ENCODE data around the gene NFATC2.
"Not testable (repeated sequence)": the region's sequence is repeated elsewhere in the genome, so short reads cannot be mapped to it uniquely, and the experiment has no call there.

The NFATC2 gene

DNA sequence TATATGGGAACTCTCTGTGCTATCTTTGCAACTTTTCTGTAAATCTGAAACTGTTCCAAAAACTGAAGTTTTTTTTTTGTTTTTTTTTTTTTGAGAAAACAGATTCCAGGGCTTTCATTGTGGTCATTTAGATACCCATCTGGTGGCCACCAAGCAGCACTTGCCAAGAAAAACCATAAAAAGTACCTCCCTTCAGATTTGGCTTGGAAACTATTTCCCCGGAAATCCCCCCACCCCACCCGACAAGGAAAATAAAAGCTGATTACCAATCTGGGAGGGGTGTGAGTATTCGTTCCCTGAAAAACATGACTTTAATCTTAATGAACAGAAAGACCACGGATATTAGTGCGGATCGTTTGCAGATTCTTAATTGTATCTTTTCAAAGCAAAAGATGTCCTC lies 1.9 kb downstream of the NFATC2 start:
- no peak for DNase-seq

DNA sequence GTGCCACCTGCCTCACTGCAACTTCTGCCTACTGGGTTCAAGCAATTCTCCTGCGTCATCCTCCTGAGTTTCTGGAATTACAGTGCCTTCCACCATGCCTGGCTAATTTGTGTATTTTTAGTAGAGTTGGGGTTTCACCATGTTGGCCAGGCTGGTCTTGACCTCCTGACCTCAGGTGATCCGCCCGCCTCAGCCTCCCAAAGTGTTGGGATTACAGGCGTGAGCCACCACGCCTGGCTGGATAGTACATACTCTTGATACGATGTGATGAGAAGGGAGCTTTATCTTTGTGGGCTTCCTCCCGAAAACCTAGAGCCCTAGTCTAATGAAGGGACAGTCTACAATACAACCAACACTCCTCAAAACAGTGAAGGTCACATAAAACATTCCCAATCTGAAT lies 2.4 kb downstream of the NFATC2 start:
- not testable (repeated sequence) for DNase-seq

DNA sequence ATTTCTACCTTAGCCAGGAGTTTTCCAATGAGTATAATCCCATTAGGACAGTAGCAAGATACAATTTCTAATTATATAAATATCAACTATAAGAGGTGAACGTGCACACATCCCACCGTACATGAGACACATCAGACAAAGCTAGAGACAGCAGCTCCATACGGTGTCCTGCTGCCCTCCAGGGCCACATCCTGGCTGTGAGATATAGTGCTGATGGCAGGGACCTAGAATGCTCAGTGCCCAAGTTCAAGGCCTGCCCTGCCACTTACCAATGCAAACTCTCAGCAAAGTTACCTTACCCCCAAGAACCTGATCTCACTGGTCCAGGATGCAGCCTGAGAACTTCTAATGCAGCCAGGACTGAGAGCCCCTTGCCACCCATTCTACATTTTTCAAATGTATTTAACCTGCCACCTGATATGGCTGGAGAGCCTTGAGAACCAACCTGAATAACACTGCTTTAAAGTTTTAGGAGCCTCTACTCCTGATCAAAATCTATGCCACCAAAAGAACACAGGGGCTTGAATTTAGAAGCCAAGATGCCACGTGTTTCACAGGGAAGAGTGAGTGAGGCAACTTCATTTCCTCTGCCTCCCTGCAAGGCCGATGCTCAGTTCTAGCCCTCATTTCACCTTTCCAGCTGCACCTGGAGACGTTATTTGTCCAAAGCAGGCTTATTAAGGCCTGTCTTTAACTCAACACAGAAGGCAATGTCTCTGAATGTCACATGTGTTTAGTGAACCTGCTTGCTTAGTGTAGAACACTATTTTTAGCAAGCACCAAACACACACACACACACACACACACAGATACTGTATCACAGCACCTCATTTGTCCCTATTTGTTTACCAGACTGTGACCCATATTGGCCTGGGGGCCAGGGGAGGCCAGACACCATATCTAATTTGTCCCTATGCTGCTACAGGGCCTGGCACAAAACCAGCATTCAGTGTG lies 6.1 kb downstream of the NFATC2 start:
- no peak for DNase-seq

DNA sequence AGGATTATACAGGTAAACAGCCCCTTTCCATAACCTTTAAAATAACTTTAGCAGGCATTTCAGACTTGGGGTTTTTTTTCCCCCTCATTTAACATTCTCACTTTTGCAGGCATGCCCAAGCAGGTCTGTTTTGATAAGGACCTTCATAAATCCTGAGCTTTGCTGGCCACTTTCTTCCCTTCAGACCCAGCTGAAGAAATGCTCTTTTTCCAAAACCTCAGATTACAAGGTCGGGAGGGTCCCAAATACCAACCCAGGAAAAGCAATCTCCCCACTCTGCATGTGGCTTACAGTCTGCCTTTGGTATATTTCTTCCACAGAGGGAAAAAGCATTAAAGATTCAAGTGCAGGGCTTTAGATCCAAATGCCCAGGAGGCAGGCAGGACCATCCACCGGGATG lies 6.8 kb downstream of the NFATC2 start:
- no peak for DNase-seq

DNA sequence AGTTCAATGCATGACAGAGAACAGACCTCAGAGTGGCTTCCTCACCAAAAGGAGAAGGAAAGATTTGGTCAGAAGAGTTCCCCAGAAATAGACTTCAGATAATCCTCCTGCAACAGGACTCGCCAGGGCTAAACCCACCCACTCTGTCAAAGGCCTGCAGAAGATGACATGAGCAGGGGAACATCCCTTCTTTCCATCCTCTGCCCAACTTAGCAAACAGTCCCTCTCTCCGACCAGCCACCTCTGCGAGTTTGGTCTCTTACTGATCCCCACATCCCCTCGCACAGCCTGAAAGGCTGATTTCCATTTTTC lies 7.5 kb downstream of the NFATC2 start:
- peak in 6 of 58 donors; percentile 5 to 20 (median 12) for DNase-seq

DNA sequence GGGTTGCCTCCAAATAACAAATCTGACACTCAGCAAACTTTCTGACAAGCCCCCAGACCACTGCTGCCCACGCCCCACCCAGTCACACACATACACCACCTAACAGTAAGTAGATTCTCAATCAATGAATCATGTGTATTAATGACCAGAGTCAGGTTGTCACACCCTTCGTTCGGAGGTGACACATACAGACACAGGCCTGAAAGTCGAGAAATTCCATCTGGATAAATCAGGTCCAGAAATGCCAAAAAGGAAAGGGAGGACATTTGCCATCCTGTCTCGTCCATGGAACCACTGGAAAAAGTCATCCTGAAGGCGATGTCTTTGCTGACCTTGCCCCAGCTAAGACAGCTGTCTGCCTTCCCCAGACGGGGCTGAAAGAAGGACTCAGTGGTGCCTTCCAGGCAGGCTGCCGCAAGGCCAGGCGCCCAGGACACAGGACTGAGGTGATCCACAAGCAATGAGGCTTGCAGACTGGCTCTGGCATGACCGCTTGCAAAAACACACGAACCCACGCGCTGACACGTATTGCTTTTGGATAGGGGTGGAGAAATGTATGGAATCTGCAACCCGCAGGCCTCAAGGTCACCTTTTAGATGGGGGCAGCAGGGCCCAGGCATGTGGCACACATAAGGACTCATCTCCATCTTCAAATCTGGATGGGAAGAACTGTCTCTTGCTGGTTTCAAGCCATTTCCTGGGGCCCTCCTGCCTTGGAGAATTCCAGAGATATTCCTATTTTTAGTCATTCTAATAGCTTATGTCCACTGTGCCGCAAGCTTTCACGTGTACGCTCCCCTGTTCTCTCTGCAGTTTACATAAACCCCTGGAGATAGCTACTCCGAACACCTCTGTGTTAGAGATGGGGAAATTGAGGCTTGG lies 9.0 kb downstream of the NFATC2 start:
- DNase-seq: no peak

DNA sequence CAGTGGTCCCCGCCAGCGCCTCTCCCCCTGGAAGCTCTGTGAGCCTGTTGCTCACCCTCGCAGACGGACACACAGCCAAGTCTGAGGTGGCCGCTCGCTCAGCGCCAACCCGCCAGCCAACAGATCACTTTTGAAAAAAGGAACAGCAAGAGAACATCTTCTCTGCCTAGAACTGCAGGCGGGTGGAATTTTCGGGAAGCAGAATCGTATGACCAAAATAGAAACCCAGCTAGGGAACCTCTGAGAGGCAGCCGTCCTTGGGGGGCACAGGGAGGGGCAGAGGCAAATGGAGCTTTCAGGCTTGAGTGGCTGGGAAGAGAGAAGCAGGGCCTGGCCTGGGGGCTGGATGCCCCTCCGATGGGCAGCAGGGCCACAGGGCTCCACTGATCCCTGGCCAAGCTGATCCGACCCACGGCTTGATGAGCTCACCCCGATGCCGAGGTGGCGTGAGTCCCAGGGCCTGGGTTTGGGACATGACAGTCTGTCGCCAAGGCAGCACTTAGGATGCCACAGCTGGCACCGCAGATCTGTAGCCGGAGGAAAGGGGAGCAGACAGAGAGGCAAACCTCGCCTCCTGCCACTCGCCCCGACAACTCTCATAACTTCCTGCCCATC lies 9.8 kb downstream of the NFATC2 start:
- peak in 47 of 58 donors; percentile 5 to 71 (median 29) for DNase-seq

DNA sequence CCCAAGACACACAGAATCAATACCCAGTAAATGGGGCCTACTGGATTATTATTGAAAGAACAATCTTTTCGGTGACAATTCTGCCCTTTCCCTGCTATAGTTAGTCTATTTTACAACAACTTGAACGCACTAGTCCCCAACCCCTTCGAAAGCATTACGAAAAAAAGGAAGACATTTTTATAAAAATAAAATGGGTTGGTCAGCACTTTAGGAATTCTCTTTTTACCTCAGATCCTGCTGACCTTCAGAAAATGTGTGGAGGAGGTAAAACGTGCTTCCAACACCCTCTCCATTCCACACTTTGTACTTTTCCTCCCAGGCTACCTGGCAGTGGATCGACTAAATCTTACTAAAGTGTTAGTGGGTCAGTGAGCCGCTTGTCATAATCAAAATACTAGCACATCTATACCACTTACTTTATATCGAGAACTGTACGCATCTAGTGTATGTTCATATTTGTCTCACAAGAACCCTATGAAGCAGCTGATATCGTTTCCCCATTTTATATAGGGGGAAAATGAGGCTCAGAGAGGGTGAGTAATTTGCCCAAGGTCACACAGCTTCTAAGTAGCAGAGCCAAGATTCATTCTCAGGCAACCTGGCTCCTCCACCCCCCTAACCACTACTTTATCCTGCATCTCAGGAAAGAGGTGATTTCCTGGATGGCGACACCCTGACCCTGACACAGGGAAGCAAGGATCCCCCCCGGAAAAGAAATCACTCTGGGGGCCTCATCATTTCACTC lies 10.6 kb downstream of the NFATC2 start:
- DNase-seq: no peak

DNA sequence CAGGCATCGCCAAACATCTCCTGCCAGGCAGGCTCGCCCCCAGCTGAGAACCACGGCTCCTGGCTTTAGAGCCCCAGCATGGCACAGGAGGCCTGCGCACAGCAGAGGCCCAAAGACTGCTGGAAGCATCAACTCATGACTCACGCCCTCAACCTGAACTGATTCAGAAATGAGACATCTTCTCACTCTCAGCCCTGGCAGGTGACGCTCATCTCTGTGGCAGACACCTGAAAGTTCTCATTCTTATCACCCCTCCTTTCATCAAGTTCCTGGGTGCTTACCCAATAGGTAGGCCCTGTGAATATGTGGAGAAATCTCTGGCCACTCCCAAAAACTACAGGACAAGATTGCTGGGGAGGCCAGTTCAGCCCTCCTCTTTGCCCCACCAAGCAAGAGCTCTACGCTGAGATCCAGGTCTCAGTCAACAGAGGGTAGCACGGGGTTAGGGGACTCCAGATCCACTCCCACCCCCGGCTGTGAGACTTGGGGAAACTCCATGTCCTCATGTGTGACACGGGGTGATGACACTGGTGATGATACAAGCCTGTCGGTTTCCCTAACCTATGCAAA lies 11.3 kb downstream of the NFATC2 start:
- peak in 2 of 58 donors; percentile 0 to 26 for DNase-seq

DNA sequence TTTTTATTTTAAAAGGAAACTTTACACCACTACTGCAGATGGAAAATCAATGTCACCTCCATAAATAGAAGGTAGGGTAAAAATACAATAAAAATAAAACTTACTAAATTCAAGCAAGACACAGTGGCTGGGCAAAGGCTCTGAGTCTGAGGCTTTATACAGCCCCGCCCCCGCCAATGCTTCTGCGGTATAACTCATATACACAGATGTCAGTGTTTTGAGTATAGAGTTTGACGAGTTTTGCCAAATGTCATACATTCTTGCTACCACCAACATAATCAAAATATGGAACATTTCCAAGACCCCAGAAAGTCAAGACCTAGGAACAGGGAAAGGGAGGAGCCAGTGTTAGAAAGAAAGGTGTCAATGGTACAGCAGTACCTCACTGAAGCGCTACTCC lies 12.8 kb downstream of the NFATC2 start:
- no peak for DNase-seq

DNA sequence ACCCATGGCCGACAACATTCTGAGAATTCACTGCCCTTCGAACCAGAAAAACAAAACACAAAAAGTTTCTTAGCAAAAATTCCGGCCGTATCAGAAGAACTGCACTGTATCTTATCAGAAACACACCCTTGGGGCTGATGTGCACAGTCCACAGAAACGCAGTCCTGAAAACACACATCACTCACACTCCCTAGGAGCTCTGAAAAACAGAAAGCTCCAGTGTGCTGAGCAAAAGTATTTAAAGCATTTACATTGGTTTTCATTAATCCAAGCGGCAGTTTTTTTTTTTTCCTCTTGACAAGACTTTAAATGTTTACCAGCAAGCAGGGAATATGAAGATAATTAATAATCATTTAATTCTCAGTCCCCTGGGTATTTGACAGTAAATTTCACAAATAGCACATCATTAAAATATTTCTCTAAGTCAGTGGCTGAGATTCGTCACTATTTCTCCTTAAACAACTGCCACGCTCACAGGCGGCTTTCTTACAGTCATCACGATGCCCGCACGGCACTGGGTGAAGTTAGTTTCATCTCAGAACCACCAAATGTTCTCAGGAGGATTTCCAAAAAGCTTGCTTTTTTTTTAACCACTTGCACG lies 13.3 kb downstream of the NFATC2 start:
- no peak for DNase-seq

DNA sequence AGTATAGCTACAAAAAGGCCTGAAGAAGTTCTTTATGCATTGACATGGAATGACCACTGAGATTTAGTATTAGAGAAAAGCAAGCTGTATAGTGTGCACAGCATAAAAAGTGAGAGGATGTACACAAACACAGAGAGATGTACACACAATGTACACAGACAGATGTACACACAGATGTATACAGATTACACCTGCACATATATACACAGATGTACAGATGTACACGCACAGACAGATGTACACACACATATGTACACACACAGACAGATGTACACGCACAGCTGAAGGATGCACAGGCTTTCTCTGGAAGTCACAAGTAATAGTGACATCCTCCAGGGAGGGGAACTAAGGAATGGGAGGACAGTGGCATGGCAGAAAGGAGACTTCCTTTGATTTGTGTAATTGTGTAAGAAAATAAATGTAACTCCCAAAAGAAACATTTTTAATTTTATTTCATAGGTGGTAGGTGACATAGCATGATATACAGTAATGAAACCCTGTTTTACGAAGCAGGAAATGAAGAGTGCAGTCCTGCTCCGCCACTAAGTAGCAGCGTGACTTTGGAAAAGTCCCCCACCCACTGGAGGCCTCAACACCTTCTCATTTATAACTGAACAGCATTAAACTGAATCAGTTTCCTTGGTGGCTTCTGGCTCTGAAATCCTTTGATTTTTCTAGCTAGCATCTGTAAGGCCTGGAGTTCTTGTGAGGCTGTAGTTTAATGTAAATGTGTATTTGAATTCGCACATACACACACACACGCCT lies 14.1 kb downstream of the NFATC2 start:
- no peak for DNase-seq

DNA sequence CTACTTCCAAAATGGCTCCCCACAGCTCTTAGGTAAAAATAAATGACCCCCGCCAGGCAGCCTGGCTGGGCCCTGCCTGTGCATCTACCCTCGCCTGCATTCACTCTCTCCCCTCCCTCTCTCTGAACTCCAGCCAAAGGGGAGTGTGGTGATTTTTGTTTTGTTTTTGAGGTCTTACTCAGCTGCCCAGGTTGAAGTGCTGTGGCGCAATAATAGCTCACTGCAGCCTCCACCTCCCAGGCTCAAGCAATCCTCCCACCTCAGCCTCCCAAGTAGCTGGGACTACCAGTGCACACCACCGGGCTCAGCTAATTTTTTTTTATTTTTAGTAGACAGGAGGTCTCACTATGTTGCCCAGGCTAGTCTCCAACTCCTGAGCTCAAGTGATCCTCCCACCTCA lies 15.8 kb downstream of the NFATC2 start:
- no peak for DNase-seq

DNA sequence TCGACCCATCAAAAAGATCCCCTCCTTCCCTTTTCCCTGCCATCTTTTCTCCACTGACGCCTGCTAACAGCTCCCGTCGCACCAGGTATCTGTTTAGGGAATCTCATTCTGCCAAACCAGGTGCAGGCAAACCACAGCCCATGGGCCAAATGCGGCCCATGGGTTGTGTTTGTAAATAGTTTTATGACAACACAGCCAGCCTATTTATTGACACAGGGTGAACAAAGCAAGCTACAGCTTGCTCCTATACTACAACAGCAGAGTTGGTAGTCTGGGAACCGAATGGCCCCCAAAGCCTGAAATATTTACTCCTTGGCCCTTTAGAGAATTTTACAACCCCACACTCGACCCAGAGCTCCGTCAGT lies 16.4 kb downstream of the NFATC2 start:
- DNase-seq: no peak

DNA sequence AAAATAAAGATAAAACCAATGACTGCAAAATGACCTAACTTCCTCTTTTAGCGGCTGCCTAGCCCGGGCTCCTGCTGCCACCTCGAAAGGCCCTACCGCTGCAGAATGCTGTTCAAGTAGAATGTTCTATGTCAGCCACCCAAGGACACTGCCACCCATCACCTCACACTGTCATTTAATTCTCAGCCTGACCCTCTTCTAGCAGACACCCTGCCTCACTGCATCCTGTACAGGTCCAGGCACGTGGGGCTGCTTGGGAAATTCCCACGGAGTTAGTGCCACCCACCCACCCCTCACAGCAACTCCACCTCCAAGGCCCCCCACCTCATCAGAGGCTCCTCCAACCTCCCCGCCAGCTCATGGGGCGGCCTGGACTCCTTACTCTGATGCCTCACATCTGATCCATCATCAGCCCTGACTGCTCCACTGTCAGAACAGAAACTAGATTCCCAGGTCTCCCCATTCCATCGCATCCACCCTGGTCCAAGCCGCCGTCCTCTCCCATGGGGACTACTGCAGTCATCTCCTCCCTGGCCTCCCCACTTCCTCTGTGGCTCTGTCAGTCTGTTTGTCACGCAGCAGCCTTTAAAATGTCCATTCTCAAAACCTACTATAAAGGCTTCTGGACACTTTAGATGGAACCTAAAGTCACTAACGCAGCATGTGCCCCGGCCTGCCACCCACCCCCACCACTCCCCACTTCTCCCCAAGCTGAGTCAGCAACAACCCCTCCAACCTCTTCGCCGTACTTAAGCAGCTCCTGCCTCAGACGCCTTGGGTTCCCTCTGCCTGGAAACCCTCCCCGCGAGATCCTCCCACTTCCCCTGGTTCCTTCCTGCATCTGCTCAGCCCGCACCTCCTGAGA lies 17.0 kb downstream of the NFATC2 start:
- DNase-seq: peak in 11 of 58 donors; percentile 3 to 43 (median 19)

DNA sequence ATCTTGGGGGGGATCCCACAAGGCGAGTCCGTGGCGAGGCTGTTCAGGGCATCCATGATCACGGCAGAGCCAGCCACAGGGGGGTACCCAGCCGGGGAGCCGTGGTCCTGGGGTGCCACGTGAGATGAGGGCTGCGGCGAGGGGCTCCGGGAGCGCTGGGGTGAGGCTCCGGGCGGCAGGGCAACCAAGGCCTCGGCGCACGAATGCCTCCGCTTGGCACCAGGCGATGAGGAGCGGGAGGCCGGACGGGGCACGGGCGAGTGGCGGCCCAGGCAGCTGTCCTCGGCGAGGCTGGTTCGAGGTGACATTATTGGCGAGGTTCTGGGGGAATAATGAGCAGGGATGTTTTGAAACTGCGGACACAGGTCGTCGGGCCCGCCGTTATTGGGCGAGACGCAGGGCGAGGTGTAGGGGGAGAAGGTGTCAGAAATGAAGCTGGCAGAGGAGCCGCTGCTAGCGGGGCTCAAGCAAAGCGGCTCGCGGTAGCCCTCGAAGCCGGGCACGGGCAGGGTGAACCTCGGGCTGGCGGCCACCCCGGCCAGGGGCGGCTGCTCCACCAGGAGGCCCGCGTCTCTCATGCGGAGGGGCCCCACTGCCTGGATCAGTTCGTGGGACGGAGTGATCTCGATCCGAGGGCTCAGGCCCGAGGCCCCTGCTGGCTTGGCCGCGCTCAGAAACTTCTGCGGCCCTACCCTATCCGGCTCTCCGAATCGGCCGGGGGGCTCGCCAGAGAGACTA lies 19.1 kb downstream of the NFATC2 start:
- no peak for DNase-seq

DNA sequence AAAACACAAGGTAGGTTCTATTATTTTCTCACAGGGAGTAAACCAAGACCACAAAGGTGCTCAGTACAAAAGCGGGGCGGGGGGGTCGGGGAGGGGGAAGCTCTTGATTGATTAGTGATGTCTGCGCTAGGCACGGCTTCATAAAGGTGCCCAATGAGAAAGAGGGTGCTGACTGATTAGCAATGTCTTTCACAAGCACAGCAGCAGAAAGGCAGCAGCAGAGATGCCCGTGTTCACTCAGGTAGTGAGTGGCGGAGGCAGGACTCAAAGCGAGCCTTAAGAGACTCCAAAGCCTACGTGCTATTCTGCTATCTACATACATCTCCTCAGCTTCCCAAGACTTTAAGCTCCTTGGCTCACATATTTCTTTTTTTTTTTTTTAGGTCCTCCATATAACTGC lies 20.3 kb downstream of the NFATC2 start:
- DNase-seq: no peak

DNA sequence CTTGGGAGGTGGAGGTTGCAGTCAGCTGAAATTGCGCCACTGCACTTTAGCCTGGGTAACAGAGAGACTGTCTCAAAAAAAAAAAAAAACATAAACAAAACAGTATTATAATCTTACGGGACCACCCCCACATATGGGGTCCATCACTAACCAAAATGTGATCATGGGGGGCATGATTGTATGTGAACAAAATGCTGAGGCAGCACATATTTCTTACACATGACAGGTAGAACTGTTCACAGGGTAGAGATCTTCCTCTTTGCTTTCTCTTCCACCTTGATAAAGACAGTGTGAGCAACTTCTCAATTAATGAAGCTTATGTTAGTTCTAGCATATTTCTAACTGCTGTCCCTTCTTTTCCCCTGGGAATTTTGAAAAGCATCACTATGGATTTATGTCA lies 24.7 kb downstream of the NFATC2 start:
- no peak for DNase-seq

All from anterior cingulate cortex (tissue), 58 donors.